Midbrain (tissue), 1 donor: ENCODE data around the gene DLEC1.

Source experiments
- DNase-seq: peaks from one replicate; lab custom pipeline; 2025; lab: John Stamatoyannopoulos, UW

Gene DLEC1

GRCh38 chr3:38002291-38002876 lies 36.6 kb upstream of the DLEC1 start:
- DNase-seq: no peak

DNA sequence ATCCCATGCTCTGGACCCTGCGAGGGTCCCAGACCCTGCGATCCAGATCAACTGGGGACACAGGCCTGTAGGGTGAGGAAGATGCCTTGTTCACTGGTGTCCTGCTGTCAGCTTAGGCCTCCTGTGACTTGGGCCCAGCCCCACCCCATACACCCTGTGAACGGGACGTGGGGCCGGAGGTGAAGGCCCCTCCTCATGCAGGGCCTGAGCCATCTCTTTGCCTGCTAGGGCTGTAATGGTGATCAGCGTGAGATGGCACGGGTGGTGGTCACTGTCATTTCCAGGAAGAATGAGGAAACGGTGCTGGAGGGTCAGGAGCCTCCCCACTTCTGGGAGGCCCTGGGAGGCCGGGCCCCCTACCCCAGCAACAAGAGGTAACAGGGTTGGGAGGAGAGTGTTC lies 36.1 kb upstream of the DLEC1 start:
- no peak for DNase-seq

GRCh38 chr3:38003371-38003816 lies 35.6 kb upstream of the DLEC1 start:
- peak; percentile 46 for DNase-seq

GRCh38 chr3:38003817-38004414 lies 35.1 kb upstream of the DLEC1 start:
- DNase-seq: no peak

DNA sequence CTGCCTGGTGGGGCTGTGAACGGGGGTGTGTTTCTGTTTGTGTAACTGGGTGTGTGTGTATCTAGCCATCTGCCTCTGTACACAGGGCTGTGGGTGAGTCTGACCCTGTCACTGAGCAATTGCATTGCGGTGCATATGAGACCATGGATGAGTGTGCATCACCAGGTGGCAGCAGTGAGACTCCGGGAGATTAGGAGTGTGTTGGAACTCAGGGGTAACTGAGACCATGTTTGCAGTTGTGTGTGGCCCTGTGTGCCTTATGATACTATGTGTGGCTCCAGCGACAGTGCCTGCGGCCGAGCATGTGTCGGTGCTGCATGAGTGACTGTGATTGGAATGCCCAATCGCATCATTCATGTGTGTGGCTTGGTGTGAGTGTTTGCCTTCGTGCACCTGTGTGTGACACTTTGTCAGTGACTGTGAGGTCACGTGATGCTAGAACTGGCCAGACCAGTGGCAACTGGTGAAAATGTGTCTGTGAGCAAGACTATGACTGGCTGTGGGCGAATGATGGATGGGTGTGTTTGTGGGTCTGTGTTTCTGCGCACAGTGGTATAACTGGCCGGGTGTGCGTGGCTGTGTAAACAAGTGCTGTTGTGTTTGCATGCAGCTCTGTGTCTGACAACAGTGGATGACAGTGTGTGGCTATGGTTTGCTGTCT lies 34.5 kb upstream of the DLEC1 start:
- peak; percentile 81 for DNase-seq

- peak; percentile 95 for DNase-seq
Observed at GRCh38 chr3:38005076-38006020, 33.7 kb upstream of the DLEC1 start.

DNA sequence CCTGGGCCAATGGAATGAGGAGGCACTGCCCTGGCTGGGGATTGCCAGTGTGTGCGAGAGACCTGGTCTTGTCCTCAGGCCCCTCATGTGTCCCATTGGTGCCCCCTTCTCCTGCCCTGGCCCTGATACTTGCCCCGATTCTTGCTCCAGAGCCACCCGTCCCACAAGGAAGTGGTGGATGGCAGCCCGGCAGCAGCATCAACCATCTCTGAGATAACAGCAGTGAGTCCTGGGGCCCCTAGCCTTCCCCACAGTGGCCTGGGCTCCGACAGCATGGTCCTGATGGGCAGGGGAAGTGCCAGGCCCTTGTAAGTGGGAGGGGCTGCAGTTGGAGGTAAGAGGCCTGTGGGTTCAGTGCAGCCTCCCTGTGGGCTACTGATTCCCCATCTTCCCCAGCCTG lies 33.0 kb upstream of the DLEC1 start:
- no peak for DNase-seq

- no peak for DNase-seq
Observed at GRCh38 chr3:38006445-38006995, 32.5 kb upstream of the DLEC1 start.

DNA sequence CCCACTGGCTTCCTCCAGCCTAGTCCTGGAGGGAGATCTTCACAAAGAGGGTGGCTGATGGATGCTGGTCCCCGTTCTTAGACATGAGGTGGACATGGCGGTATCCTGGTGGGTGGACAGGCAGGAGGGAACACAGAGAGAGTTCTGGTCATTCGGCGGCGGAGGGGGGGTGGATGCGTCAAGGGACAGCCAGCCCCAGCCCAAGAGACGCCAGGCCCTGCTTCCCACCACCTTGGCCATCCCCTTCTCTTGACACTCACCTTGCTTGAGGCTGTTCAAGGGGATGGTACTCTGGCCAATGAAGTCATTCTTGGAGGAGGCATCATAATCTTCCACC lies 31.3 kb upstream of the DLEC1 start:
- no peak for DNase-seq

DNA sequence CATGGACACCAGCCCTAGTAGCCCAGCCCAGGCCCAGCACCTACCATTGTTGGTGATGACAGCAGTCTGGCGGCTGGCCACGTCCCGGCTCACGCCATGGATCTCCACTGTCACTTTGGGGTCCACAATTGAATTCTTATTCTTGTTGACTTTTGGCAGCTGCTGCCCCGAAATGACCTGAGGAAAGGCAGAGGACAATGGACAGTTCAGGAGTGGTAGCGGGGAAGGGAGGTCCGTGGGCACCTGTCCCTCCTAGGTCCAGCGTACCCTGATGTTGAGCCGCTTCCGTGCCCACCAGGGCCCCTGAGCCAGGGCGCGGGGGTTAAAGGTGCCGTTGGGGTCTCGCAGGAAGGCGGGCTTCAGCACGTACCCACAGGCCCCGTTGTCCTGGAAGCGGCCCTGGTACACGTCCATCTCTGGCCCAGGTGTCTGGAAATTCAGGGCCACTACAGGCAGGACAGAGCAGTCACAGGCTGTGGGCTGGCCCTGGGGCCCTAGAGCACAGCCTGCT lies 30.8 kb upstream of the DLEC1 start:
- no peak for DNase-seq

GRCh38 chr3:38008971-38009580 lies 29.9 kb upstream of the DLEC1 start:
- no peak for DNase-seq

- no peak for DNase-seq
Observed at GRCh38 chr3:38009807-38010591, 29.0 kb upstream of the DLEC1 start.

GRCh38 chr3:38011111-38011510 lies 27.9 kb upstream of the DLEC1 start:
- no peak for DNase-seq

- DNase-seq: no peak
Observed at GRCh38 chr3:38015485-38015884, 23.5 kb upstream of the DLEC1 start.

- DNase-seq: no peak
Observed at GRCh38 chr3:38015984-38016383, 23.0 kb upstream of the DLEC1 start.

DNA sequence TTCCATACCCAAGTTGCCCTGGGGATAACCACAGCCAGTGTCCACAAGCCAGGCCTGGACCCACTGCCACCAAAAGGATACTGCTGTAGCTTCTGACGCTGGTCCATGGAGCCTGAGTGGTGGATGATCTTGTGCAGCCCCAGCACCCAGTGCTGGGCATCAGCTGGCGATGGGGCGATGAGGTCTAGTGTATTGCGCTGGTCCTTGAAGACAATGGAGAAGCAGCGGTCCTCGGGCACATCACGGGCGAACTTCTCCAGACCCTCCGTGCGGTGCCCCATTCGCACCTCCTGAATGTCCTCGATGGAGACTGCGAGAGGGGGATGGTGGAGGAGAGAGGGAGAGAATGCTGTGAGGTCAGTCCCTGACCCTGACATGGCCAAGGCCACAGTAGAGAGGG lies 22.6 kb upstream of the DLEC1 start:
- no peak for DNase-seq

GRCh38 chr3:38016847-38017444 lies 22.1 kb upstream of the DLEC1 start:
- DNase-seq: no peak

GRCh38 chr3:38017445-38018295 lies 21.3 kb upstream of the DLEC1 start:
- no peak for DNase-seq
